Central memory CD8-positive, alpha-beta T cell (primary cell): ENCODE measurements around the gene ARL6IP1.

Source experiments
- ATAC-seq: fragments of 150-1000 bp; cut with Tn5 transposase; replicated peaks from 2 replicates; pipeline ENCODE4 v1.10.0; 2022; ENCODE audit warnings: mild to moderate bottlenecking, moderate FRiP score, moderate number of reproducible peaks; ENCODE audit not compliant: poor library complexity, severe bottlenecking; ENCODE audit errors: extremely low read depth
- DNase-seq, 2 donors: peaks; one replicate each; pipeline ENCODE4 v3.0.0; 2021; ENCODE audit warnings: low spot score in 2 of 2
- H3K27ac Mint-ChIP-seq: one replicate; pipeline ENCODE4 v1.8.0; 2022; ENCODE audit warnings: low read depth, mild to moderate bottlenecking, moderate library complexity, mixed read lengths
- H3K27me3 Mint-ChIP-seq: one replicate; pipeline ENCODE4 v1.8.0; 2022; ENCODE audit warnings: mixed read lengths
- H3K36me3 Mint-ChIP-seq: one replicate; pipeline ENCODE4 v1.8.0; 2022; ENCODE audit warnings: mild to moderate bottlenecking, moderate library complexity, mixed read lengths; ENCODE audit not compliant: insufficient read depth
- H3K4me1 Mint-ChIP-seq: one replicate; pipeline ENCODE4 v1.8.0; 2022; ENCODE audit warnings: mixed read lengths
- H3K4me3 Mint-ChIP-seq: one replicate; pipeline ENCODE4 v1.8.0; 2022; ENCODE audit warnings: mild to moderate bottlenecking, moderate library complexity, mixed read lengths
- H3K9me3 Mint-ChIP-seq: one replicate; pipeline ENCODE4 v1.8.0; 2022; ENCODE audit warnings: mixed read lengths

ARL6IP1 gene

GRCh38 chr16:18801145-18801972 lies at the start of gene ARL6IP1:
TSS of gene ARL6IP1 (minus strand) at chr16:18801549. CDS start at chr16:18801466, 83 bp downstream.
- Mint-ChIP-seq H3K36me3 (peaks cover 28% of the 10 kb centered on the region), H3K27ac (peak within 1 kb of the TSS; percentile 94), H3K4me3 (peak within 1 kb of the TSS; percentile 92), H3K4me1 (peaks cover 52% of the 10 kb centered on the region), H3K27me3 (no peaks in the 10 kb centered on the region), H3K9me3 (no peaks in the 10 kb centered on the region)
- ATAC-seq (peak; percentile 95), DNase-seq (peak; percentile 98 to 99)

- no peak overlapping the region for H3K4me3 Mint-ChIP-seq
- H3K9me3 Mint-ChIP-seq: no peaks in the 10 kb centered on the region
- DNase-seq: no peak
- H3K36me3 Mint-ChIP-seq: peaks cover 81% of the 10 kb centered on the region
- no peak for ATAC-seq
- no peaks in the 10 kb centered on the region for H3K27me3 Mint-ChIP-seq
- H3K4me1 Mint-ChIP-seq: no peaks in the 10 kb centered on the region
- H3K27ac Mint-ChIP-seq: no peak overlapping the region
These were observed 45.1 kb upstream of the ARL6IP1 start for GRCh38 chr16:18846416-18846815.

GRCh38 chr16:18842565-18842964 lies 41.2 kb upstream of the ARL6IP1 start:
- H3K27ac Mint-ChIP-seq: no peak overlapping the region
- DNase-seq: no peak

GRCh38 chr16:18841833-18842525 lies 40.6 kb upstream of the ARL6IP1 start:
- Mint-ChIP-seq H3K27ac (no peak overlapping the region), H3K27me3 (no peaks in the 10 kb centered on the region), H3K4me1 (peaks cover 3% of the 10 kb centered on the region), H3K4me3 (no peak overlapping the region), H3K36me3 (peaks cover 80% of the 10 kb centered on the region), H3K9me3 (no peaks in the 10 kb centered on the region)
- DNase-seq (no peak), ATAC-seq (no peak)

More at GRCh38 chr16:18842565-18842964, 41.2 kb upstream of the ARL6IP1 start:
- Mint-ChIP-seq H3K4me1 (no peaks in the 10 kb centered on the region), H3K4me3 (no peak overlapping the region), H3K36me3 (peaks cover 79% of the 10 kb centered on the region), H3K27me3 (no peaks in the 10 kb centered on the region), H3K9me3 (no peaks in the 10 kb centered on the region)
- no peak for ATAC-seq

GRCh38 chr16:18839555-18839954 lies 38.2 kb upstream of the ARL6IP1 start:
- Mint-ChIP-seq H3K27ac (no peak overlapping the region), H3K4me1 (peaks cover 3% of the 10 kb centered on the region), H3K36me3 (peaks cover 78% of the 10 kb centered on the region), H3K9me3 (no peaks in the 10 kb centered on the region), H3K27me3 (no peaks in the 10 kb centered on the region), H3K4me3 (no peak overlapping the region)
- ATAC-seq (no peak), DNase-seq (no peak)

- ATAC-seq (no peak), DNase-seq (no peak)
- Mint-ChIP-seq H3K4me1 (peaks cover 3% of the 10 kb centered on the region), H3K36me3 (peaks cover 70% of the 10 kb centered on the region), H3K4me3 (no peak overlapping the region), H3K9me3 (no peaks in the 10 kb centered on the region), H3K27me3 (no peaks in the 10 kb centered on the region), H3K27ac (peak overlapping the region; percentile 68)
These were observed 35.4 kb upstream of the ARL6IP1 start for GRCh38 chr16:18836702-18837101.

- DNase-seq (no peak), ATAC-seq (no peak)
- H3K27me3 Mint-ChIP-seq: no peaks in the 10 kb centered on the region
- no peaks in the 10 kb centered on the region for H3K9me3 Mint-ChIP-seq
- peaks cover 3% of the 10 kb centered on the region for H3K4me1 Mint-ChIP-seq
- H3K4me3 Mint-ChIP-seq: no peak overlapping the region
- peaks cover 65% of the 10 kb centered on the region for H3K36me3 Mint-ChIP-seq
- H3K27ac Mint-ChIP-seq: no peak overlapping the region
These were observed 33.5 kb upstream of the ARL6IP1 start for GRCh38 chr16:18834864-18835263.

- Mint-ChIP-seq H3K27me3 (no peaks in the 10 kb centered on the region), H3K9me3 (no peaks in the 10 kb centered on the region), H3K36me3 (peaks cover 66% of the 10 kb centered on the region), H3K4me1 (peaks cover 3% of the 10 kb centered on the region), H3K4me3 (no peak overlapping the region), H3K27ac (no peak overlapping the region)
- ATAC-seq (no peak), DNase-seq (no peak)
These were observed 32.6 kb upstream of the ARL6IP1 start for GRCh38 chr16:18833707-18834505.

GRCh38 chr16:18832613-18833012 lies 31.3 kb upstream of the ARL6IP1 start:
- Mint-ChIP-seq H3K4me3 (no peak overlapping the region), H3K27ac (no peak overlapping the region), H3K9me3 (no peaks in the 10 kb centered on the region), H3K36me3 (peaks cover 68% of the 10 kb centered on the region), H3K27me3 (no peaks in the 10 kb centered on the region), H3K4me1 (peaks cover 3% of the 10 kb centered on the region)
- no peak for DNase-seq
- no peak for ATAC-seq

GRCh38 chr16:18832006-18832405 lies 30.7 kb upstream of the ARL6IP1 start:
- Mint-ChIP-seq H3K4me1 (no peaks in the 10 kb centered on the region), H3K9me3 (no peaks in the 10 kb centered on the region), H3K4me3 (no peak overlapping the region), H3K27ac (no peak overlapping the region), H3K27me3 (no peaks in the 10 kb centered on the region), H3K36me3 (peaks cover 66% of the 10 kb centered on the region)
- no peak for ATAC-seq
- DNase-seq: no peak

GRCh38 chr16:18829251-18829650 lies 27.9 kb upstream of the ARL6IP1 start:
- H3K27ac Mint-ChIP-seq: no peak overlapping the region
- H3K36me3 Mint-ChIP-seq: peaks cover 46% of the 10 kb centered on the region
- ATAC-seq (no peak), DNase-seq (no peak)
- no peaks in the 10 kb centered on the region for H3K27me3 Mint-ChIP-seq
- H3K4me3 Mint-ChIP-seq: no peak overlapping the region
- H3K9me3 Mint-ChIP-seq: no peaks in the 10 kb centered on the region
- no peaks in the 10 kb centered on the region for H3K4me1 Mint-ChIP-seq

GRCh38 chr16:18827890-18828289 lies 26.5 kb upstream of the ARL6IP1 start:
- H3K4me1 Mint-ChIP-seq: no peaks in the 10 kb centered on the region
- ATAC-seq: no peak
- no peak for DNase-seq
- H3K4me3 Mint-ChIP-seq: no peak overlapping the region
- no peaks in the 10 kb centered on the region for H3K9me3 Mint-ChIP-seq
- no peaks in the 10 kb centered on the region for H3K27me3 Mint-ChIP-seq
- H3K36me3 Mint-ChIP-seq: peaks cover 40% of the 10 kb centered on the region
- H3K27ac Mint-ChIP-seq: no peak overlapping the region
